GM12874 (cell line): ENCODE results near the gene TBC1D1.

Source experiments
- TF ChIP-seq, protein P1 (sequence below): IDR thresholded peaks from 2 replicates; pipeline ENCODE4 v1.5.1; 2011; ENCODE audit warnings: low read depth, mild to moderate bottlenecking, control low read depth, low read length, moderate library complexity; ENCODE audit not compliant: insufficient read depth

TBC1D1 gene

DNA sequence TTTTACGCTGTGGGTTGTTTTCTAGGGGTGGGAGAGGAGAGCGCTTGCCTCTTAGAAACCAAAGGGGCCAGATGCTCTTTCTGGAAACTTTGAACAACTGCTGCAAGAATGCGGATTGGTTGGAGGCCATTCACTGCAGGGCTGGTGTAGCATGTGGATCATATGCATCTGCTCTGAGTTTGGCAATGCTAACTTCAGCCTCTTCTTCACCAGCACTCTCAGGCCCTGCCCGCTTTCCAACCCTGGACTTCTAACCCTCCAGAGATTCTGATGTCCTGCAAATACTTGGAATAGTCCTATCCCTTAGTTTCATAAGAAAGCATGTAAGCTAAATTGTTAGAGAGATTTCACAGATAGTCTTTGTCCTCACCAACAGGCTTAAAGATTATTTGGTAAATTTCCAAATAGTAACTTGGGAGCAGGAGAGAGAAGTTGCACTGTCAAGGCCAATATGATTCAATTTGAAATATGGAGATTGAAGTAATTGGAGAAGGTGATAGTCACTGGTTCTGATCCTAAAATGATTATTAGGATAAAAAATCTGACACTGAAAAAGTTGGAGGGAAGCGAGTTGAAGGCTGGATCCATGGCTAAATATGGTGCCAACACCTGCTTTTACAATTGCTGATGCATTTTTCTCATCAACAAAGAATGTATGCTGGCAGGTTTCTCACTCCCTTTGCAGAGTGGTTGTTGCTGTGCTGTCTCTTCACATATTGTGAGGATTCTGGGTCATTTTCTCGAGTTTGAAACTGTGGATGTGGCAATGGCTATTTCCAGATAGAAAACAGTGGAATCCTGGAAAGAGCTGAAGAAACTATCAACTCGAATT, 279.7 kb downstream of the TBC1D1 start:
- TF ChIP-seq, protein P1, sequence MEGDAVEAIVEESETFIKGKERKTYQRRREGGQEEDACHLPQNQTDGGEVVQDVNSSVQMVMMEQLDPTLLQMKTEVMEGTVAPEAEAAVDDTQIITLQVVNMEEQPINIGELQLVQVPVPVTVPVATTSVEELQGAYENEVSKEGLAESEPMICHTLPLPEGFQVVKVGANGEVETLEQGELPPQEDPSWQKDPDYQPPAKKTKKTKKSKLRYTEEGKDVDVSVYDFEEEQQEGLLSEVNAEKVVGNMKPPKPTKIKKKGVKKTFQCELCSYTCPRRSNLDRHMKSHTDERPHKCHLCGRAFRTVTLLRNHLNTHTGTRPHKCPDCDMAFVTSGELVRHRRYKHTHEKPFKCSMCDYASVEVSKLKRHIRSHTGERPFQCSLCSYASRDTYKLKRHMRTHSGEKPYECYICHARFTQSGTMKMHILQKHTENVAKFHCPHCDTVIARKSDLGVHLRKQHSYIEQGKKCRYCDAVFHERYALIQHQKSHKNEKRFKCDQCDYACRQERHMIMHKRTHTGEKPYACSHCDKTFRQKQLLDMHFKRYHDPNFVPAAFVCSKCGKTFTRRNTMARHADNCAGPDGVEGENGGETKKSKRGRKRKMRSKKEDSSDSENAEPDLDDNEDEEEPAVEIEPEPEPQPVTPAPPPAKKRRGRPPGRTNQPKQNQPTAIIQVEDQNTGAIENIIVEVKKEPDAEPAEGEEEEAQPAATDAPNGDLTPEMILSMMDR = no peak

DNA sequence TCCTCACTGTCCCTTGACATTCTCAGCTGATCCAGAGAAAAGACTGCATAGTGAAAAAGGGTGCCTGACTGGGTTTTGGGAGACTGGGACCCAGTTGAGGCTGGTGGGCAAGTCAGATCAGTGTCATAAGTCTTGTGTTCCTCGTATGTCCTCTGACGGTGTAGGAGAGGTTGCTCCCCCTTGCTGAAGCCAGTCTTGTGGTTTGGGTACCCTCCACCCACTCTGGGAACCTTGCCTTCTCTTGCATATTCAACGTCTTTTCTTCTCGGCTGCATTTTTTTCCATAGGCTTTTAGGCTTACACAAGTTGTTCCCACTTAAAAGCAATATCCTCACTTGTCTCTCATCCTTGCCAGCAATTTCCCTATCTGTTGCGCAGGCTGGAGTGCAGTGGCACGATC, 281.2 kb downstream of the TBC1D1 start:
- TF ChIP-seq, protein P1 = no peak

DNA sequence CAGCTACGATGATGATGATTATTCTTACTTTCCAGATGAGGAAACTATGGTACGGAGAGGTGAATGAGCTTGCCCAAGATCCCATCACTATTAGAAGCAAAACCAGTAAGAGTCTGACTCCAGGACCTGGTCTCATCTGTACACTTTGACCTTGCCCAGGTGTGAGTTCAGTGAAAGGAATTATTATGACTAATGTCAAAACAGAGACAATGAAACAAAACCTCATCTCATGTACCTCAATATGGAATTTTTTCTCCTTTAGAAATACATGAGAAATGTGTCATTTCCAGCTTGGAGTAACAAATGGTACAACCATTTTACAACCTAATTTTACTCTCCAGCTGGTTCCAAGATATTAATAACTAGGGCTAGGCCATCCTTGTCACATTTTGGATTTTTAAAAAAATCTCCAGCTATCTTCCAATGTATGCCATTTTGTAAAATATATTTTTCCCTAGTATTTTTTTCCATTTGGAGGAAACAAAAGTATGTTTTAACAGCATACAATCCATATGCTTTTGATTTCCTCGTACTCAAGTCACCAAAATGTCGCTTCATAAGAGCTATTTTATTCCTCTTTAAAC, 283.1 kb downstream of the TBC1D1 start:
- TF ChIP-seq, protein P1 = no peak

DNA sequence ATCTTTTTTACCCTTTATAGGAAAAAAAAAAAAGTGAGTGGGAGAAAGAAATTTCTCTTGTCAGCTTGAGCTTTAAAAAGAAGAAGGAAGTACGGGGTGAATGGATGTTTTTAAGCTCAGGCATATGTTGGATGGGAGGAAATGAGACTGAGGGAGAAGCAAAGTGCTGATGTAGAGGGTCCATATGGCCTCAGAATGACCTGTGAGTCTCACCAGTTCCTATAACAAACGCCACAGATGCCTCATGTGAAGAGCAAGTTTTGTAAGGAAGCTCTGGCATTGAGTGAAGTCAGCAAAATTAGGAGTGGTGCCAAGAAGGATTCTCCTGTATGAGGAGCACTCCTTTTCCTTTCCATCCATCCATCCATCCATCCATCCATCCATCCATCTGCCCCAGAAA, 283.9 kb downstream of the TBC1D1 start:
- TF ChIP-seq, protein P1 = no peak

DNA sequence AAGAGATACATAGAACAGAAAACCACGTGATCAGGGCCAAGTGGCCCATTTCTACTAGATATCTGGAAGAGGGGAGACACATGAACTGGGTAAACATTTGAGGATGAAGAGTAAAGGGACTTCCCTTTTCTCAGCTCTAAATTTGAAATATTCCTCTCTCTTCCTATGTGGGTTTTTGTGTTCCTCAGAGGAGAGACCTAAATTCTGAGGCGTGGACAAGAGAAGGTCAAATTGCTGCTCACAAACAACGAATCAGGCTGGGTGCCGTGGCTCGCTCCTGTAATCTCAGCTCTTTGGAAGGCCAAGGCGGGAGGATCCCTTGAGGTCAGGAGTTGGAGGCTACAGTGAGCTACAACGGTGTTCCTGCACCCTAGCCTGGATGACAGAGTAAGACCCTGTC, 285.3 kb downstream of the TBC1D1 start:
- TF ChIP-seq, protein P1 = no peak

DNA sequence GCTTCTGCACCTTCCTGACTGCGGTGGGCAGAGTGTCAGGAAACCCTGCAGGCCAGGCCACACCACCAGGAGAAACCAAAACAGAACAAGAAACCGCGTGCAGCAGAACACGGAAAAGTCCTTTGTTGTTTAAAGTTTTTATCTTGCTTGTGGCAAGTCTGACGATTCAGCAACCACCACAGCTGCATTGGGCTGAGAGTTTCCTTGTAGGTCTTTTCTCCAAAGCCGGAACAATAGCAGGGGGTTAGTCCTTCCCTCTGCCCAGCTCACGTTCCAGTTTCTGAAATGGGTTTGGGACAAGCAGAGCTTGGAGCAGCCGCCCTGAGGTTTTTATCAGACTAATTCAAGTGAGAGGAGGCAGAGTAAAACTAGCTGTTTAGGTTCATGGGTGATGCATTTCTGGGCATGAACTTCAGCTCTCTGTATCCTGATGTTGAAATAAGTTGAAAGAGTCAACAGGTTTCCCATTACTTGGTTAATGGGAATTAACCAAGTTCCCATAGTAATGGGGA, 286.2 kb downstream of the TBC1D1 start:
- TF ChIP-seq, protein P1 = no peak

DNA sequence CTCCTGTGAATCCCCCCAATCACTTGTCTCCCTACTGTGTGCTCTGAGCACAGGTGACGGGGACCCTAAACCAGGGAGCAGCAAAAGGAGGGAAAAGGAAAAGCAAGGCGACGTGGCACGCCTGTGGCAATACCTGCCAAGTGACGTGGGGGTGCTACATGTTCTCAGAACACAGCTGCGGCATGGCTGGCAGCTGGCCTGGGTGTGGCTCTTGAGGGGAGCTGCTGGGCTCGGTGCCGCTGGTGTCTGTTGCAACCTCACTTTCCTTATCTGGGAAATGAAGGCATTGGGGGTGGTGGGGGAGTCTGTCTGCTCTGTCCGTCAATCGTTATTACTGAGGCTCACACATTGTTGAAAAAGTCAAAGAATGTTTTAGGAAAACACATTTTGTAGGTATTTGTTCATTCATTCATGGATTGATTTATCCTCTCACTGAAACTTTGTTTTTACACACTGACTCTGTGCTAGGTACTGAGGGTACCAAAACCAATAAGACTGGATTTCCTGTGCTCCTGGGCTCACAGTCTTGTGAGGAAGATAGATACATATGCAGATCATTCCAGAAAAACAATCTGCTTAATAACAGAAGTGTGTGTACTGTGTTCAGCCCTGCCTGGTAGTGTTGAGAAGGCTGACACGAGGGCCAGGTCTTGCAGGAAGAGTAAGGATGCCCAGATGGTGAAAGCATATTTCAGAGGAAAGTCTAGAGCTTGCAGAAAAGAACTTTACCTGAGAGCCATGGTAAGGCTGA, 286.9 kb downstream of the TBC1D1 start:
- TF ChIP-seq, protein P1 = no peak
